ENCODE data around the gene EDDM3A.

GRCh38 chr14:20769421-20769820 lies 23.7 kb downstream of the EDDM3A start:
- TF ChIP-seq POLR2AphosphoS5 (IDR thresholded peaks at IDR 0.05; ENCODE audit: low read depth, low read length) (no peak), TAF1 (IDR thresholded peaks at IDR 0.05; ENCODE audit: borderline replicate concordance, insufficient read depth, low read length) (no peak), REST (IDR thresholded peaks at IDR 0.05; ENCODE audit: insufficient read depth in 1 of 2, low read depth in 2 of 2, low read length in 2 of 2) (no peak), FOXP2 (optimal IDR thresholded peaks at IDR 0.05; ENCODE audit: borderline replicate concordance, extremely low read depth, extremely low read length, insufficient read depth) (no peak)
